A549 (cell line): Measurements from ENCODE around the gene ILDR1.

Experiments used
- CTCF ChIP-seq: fragments of >200 bp; sonication (Bioruptor Twin); formaldehyde crosslinking; IDR thresholded peaks from 3 replicates; pipeline ENCODE4 v1.5.1; 2016
- FOXS1 ChIP-seq: fragments of 250-450 bp; sonication (Bioruptor Pico); IDR thresholded peaks from 2 replicates; pipeline ENCODE4 v1.5.0; 2020; ENCODE audit warnings: mild to moderate bottlenecking, moderate library complexity
- KDM5A ChIP-seq: fragments of 200-600 bp; sonication (generic); IDR thresholded peaks from 2 replicates; pipeline ENCODE4 v1.6.1; 2016; ENCODE audit warnings: antibody characterized with exemption, mild to moderate bottlenecking
- MAZ ChIP-seq: fragments of 150-350 bp; IDR thresholded peaks from 2 replicates; pipeline ENCODE4 v1.6.1; 2014; ENCODE audit warnings: antibody characterized with exemption, low read depth, low read length, borderline replicate concordance
- POLR2A ChIP-seq: IDR thresholded peaks from 2 replicates; pipeline ENCODE4 v1.6.1; 2012; ENCODE audit warnings: mild to moderate bottlenecking, low read length
- RNF2 ChIP-seq: fragments of 200-600 bp; sonication (generic); IDR thresholded peaks from 2 replicates; pipeline ENCODE4 v1.6.1; 2016; ENCODE audit warnings: low read depth, mild to moderate bottlenecking, antibody characterized with exemption, moderate library complexity, borderline replicate concordance
- TF ChIP-seq, protein P1 (sequence below): fragments of 200-600 bp; sonication (generic); IDR thresholded peaks from 2 replicates; pipeline ENCODE4 v1.6.1; 2016; ENCODE audit warnings: antibody characterized with exemption, mild to moderate bottlenecking, moderate library complexity

- TF ChIP-seq RNF2, result no peak
- no peak for TF ChIP-seq KDM5A
- TF ChIP-seq, protein P1, sequence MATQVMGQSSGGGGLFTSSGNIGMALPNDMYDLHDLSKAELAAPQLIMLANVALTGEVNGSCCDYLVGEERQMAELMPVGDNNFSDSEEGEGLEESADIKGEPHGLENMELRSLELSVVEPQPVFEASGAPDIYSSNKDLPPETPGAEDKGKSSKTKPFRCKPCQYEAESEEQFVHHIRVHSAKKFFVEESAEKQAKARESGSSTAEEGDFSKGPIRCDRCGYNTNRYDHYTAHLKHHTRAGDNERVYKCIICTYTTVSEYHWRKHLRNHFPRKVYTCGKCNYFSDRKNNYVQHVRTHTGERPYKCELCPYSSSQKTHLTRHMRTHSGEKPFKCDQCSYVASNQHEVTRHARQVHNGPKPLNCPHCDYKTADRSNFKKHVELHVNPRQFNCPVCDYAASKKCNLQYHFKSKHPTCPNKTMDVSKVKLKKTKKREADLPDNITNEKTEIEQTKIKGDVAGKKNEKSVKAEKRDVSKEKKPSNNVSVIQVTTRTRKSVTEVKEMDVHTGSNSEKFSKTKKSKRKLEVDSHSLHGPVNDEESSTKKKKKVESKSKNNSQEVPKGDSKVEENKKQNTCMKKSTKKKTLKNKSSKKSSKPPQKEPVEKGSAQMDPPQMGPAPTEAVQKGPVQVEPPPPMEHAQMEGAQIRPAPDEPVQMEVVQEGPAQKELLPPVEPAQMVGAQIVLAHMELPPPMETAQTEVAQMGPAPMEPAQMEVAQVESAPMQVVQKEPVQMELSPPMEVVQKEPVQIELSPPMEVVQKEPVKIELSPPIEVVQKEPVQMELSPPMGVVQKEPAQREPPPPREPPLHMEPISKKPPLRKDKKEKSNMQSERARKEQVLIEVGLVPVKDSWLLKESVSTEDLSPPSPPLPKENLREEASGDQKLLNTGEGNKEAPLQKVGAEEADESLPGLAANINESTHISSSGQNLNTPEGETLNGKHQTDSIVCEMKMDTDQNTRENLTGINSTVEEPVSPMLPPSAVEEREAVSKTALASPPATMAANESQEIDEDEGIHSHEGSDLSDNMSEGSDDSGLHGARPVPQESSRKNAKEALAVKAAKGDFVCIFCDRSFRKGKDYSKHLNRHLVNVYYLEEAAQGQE, result no peak
- TF ChIP-seq POLR2A, result no peak
- TF ChIP-seq CTCF, result no peak
- no peak for TF ChIP-seq FOXS1
- no peak for TF ChIP-seq MAZ
These were observed 29.2 kb downstream of the ILDR1 start for GRCh38 chr3:121992601-121993560.
